Ovary (tissue), 9 donors: ENCODE results near the gene CEP68. TPM values are rescaled to one million over a fixed set of nuclear protein-coding genes. Genes with fewer than 3 reads are reported as not detected.
A peak's percentile ranks its signal among the peaks of the same experiment; 100 is the strongest.

ENCODE experiments used
- DNase-seq, 5 donors: peaks; one replicate each; pipeline ENCODE4 v3.0.0-alpha.2; 2019 to 2020
- H3K27ac ChIP-seq, 2 donors: fragments of 200-600 bp; one replicate each; pipeline versions ENCODE4 v1.5.1 to v1.8.0; 2019 to 2022
- H3K27me3 ChIP-seq: fragments of 200-600 bp; one replicate; pipeline ENCODE4 v1.8.0; 2022
- H3K36me3 ChIP-seq: fragments of 200-600 bp; sonication (generic); one replicate; pipeline ENCODE4 v1.5.1; 2019
- H3K4me1 ChIP-seq: one replicate; pipeline ENCODE4 v1.8.1; 2013; ENCODE audit warnings: mild to moderate bottlenecking, moderate library complexity; ENCODE audit not compliant: insufficient read depth
- H3K4me3 ChIP-seq: fragments of 200-600 bp; sonication (generic); one replicate; pipeline ENCODE4 v1.5.1; 2017
- H3K9me3 ChIP-seq, 2 donors: fragments of 200-600 bp in 1 of 2; sonication (generic) in 1 of 2; one replicate each; pipeline versions ENCODE4 v1.5.1 to v1.8.1; 2013 to 2019; ENCODE audit warnings: mild to moderate bottlenecking in 1 of 2, moderate library complexity in 1 of 2
- EP300 ChIP-seq: sonication (generic); formaldehyde crosslinking; IDR thresholded peaks from one replicate; pipeline ENCODE4 v1.6.1; 2017; ENCODE audit warnings: antibody characterized with exemption
- POLR2A ChIP-seq: fragments of 450-650 bp; IDR thresholded peaks from one replicate; pipeline ENCODE4 v1.6.1; 2017; ENCODE audit warnings: antibody characterized with exemption, mild to moderate bottlenecking, moderate library complexity
- WGBS, 3 donors: extraction: QIAGEN DNeasy Blood & Tissue Kit in 1 of 3; methylation state at CpG; one replicate each; pipeline versions ENCODE4 v1.1.5 to v1.1.7; 2013 to 2017; 5-methylcytosine and 5-hydroxymethylcytosine counted together
- intact Hi-C, 4 donors: fragments of 100-400 bp; cut with DNase I; formaldehyde crosslinking; loops; one replicate each; pipeline versions ENCODE4 v1.11.0 to v1.15.1; 2022 to 2023
- polyA plus RNA-seq, 2 donors: library from polyadenylated mRNA; stranded (reverse); fragments of 200-250 nt in 1 of 2; fragments of 350-450 nt in 1 of 2; fragmentation: Illumina TruSeq in 1 of 2; extraction: RNeasy Lipid Tissue Mini Kit (QIAGEN cat#74804) in 1 of 2; gene quantifications; one replicate each; pipeline ENCODE4 v1.2.3, GENCODE V29; 2013 to 2014
- total RNA-seq, 7 donors: library from RNA; depleted of rRNA in 2 of 7; stranded (reverse); fragments of >200 nt in 2 of 7; fragmentation: NEBNext Ultra II Directional in 3 of 7; extraction: Animal tissue kit (Norgen Biotek cat#: 25700) in 3 of 7; gene quantifications; one replicate each; pipeline versions ENCODE4 v1.1.0 to v1.2.4, GENCODE V29; 2016 to 2023
- TF ChIP-seq, protein P1 (sequence below), 3 donors: fragments of 450-650 bp in 2 of 3; fragments of 200-600 bp in 1 of 3; IDR thresholded peaks; one replicate each; pipeline versions ENCODE4 v1.5.1 to v1.8.0; 2016 to 2022; ENCODE audit warnings: antibody characterized with exemption in 3 of 3, mild to moderate bottlenecking in 1 of 3
- donor health status: DM: no; HTN: no; CAD: no; lungs with moderate emphysema.
- donor health status: DM: no; HTN: no; CAD: no.
- donor health status: Bipolar disorder and iron deficiency.
- donor health status: DM: yes; HTN: yes; CAD: no.
- donor health status: DM: no; HTN: no; CAD: no.
- donor health status: DM: yes; HTN: yes; CAD: no.

CEP68 gene
- total and polyA plus RNA-seq, 9 donors, result 13.7 to 31.6 (median 28.0) TPM

DNA sequence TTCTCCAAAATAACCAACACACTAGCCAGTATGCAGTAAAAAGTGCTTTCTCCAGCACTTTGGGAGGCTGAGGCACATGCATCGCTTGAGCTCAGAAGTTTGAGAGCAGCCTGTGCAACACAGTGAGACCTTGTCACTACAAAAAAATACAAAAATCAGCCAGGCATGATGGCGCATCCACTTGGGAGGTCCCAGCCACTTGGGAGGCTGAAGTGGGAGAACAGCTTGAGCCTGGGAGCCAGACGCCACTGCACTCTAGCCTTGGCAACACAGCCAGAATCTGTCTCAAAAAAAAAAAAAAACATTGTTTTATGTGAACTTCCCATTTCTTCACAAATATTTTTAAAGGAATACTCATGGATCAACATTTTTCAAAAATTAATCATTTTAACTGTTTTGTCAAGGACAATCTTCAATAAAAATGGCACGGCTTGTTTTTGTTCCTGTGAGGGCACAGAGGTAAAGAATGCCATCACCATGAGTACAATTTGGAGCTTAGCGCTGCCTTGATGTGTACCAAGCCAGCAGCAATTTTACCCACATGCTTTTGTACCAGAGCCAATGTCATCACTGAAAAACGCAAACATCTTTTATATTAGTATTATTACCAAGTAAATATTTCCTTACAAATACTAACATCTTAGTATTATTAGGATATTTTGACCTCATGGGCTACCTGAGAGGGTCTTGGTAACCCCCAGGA is 46.9 kb downstream of the CEP68 start:
- peaks cover 10% of the 10 kb centered on the region for H3K4me1 ChIP-seq
- H3K27ac ChIP-seq, result peak overlapping the region in 1 of 2 donors; percentile 12
- DNase-seq, result peak in 4 of 5 donors; percentile 41 to 75 (median 50)

DNA sequence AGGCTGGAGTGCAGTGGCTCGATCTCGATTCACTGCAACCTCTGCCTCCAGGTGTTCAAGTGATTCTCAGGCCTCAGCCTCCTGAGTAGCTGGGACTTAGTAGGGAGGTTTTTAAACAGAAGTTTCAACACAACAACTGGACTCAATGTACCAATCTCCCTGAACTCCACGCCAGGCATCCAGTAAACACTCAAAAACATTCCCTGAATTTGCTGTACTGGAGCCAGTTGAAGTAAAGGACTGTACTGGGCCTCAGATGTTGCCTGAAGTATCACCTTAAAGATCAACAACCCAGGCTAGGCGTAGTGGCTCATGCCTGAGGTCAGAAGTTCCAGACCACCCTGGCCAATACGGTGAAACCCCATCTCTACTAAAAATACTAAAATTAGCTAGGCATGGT is 51.3 kb downstream of the CEP68 start:
- no peak overlapping the region for H3K27ac ChIP-seq
- WGBS, 3 donors, result 79 to 84% (median 82%) methylated on average over 5 of the region's 5 CpGs

More for the DNA sequence above, 46.9 kb downstream of the CEP68 start:
- Histone ChIP-seq H3K4me3 (no peak overlapping the region), H3K36me3 (no peaks in the 10 kb centered on the region), H3K27me3 (no peaks in the 10 kb centered on the region), H3K9me3 (no peaks in the 10 kb centered on the region)
- WGBS, 3 donors, result 14 to 24% (median 16%) methylated on average over 6 of the region's 6 CpGs
- intact Hi-C loops, result no loop called here
- TF ChIP-seq POLR2A (no peak), EP300 (no peak)
- TF ChIP-seq, protein P1, sequence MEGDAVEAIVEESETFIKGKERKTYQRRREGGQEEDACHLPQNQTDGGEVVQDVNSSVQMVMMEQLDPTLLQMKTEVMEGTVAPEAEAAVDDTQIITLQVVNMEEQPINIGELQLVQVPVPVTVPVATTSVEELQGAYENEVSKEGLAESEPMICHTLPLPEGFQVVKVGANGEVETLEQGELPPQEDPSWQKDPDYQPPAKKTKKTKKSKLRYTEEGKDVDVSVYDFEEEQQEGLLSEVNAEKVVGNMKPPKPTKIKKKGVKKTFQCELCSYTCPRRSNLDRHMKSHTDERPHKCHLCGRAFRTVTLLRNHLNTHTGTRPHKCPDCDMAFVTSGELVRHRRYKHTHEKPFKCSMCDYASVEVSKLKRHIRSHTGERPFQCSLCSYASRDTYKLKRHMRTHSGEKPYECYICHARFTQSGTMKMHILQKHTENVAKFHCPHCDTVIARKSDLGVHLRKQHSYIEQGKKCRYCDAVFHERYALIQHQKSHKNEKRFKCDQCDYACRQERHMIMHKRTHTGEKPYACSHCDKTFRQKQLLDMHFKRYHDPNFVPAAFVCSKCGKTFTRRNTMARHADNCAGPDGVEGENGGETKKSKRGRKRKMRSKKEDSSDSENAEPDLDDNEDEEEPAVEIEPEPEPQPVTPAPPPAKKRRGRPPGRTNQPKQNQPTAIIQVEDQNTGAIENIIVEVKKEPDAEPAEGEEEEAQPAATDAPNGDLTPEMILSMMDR (IDR thresholded peaks at IDR 0.05), result no peak

GRCh38 chr2:65108780-65109179 is 52.6 kb downstream of the CEP68 start:
- Histone ChIP-seq H3K27ac (no peak overlapping the region), H3K4me1 (peaks cover 6% of the 10 kb centered on the region), H3K36me3 (no peaks in the 10 kb centered on the region), H3K27me3 (no peaks in the 10 kb centered on the region), H3K9me3 (no peaks in the 10 kb centered on the region), H3K4me3 (no peak overlapping the region)
- 68 to 77% (median 71%) methylated on average over 6 of the region's 6 CpGs for WGBS, 3 donors
- intact Hi-C loops, result no loop called here
- no peak for TF ChIP-seq POLR2A
- no peak for DNase-seq

More for the DNA sequence above, 51.3 kb downstream of the CEP68 start:
- intact Hi-C loops, result no loop called here
- Histone ChIP-seq H3K4me3 (no peak overlapping the region), H3K36me3 (no peaks in the 10 kb centered on the region), H3K4me1 (peaks cover 7% of the 10 kb centered on the region), H3K27me3 (no peaks in the 10 kb centered on the region), H3K9me3 (no peaks in the 10 kb centered on the region)
- no peak for DNase-seq
- TF ChIP-seq, protein P1 (IDR thresholded peaks at IDR 0.05), result no peak
- no peak for TF ChIP-seq POLR2A
- TF ChIP-seq EP300, result no peak

GRCh38 chr2:65112633-65113032 is 56.4 kb downstream of the CEP68 start:
- intact Hi-C loops, result no loop called here
- H3K27me3 ChIP-seq, result no peaks in the 10 kb centered on the region
- no peak for DNase-seq
- no peaks in the 10 kb centered on the region for H3K9me3 ChIP-seq
- WGBS, 3 donors, result 50 to 77% (median 52%) methylated on average over 3 of the region's 3 CpGs
- no peak overlapping the region for H3K27ac ChIP-seq
- peaks cover 6% of the 10 kb centered on the region for H3K4me1 ChIP-seq
- no peak for TF ChIP-seq POLR2A
- TF ChIP-seq EP300, result no peak
- H3K4me3 ChIP-seq, result no peak overlapping the region
- H3K36me3 ChIP-seq, result no peaks in the 10 kb centered on the region

- Histone ChIP-seq H3K9me3 (no peaks in the 10 kb centered on the region), H3K4me1 (peaks cover 8% of the 10 kb centered on the region), H3K27me3 (no peaks in the 10 kb centered on the region), H3K36me3 (no peaks in the 10 kb centered on the region), H3K4me3 (no peak overlapping the region), H3K27ac (no peak overlapping the region)
- TF ChIP-seq, protein P1 (IDR thresholded peaks at IDR 0.05), result no peak
- TF ChIP-seq EP300 (no peak), POLR2A (no peak)
- WGBS, 3 donors, result 96 to 99% (median 99%) methylated on average over 4 of the region's 4 CpGs
- DNase-seq, result no peak
- intact Hi-C loops, result no loop called here
These were observed 57.0 kb downstream of the CEP68 start for GRCh38 chr2:65113229-65113628.
